GM12892 (cell line): ENCODE measurements around the gene ADSS2.

ENCODE experiments used
- DNase-seq: peaks from one replicate; pipeline ENCODE4 v3.0.0; 2011; ENCODE audit not compliant: insufficient read length
- FAIRE-seq: peaks from 2 replicates; lab custom pipeline; 2011; peaks lifted over from hg19 to GRCh38; lab: Jason Lieb, UNC
- POLR2A ChIP-seq: IDR thresholded peaks from 2 replicates; pipeline ENCODE4 v1.6.1; 2011; ENCODE audit warnings: low read depth, low read length, control low read depth
- POLR2AphosphoS5 ChIP-seq: IDR thresholded peaks from 2 replicates; pipeline ENCODE4 v1.6.1; 2011; ENCODE audit warnings: low read depth, low read length, control low read depth
- TAF1 ChIP-seq: IDR thresholded peaks from 2 replicates; pipeline ENCODE4 v1.6.1; 2011; ENCODE audit warnings: low read depth, mild to moderate bottlenecking, control low read depth, low read length, borderline replicate concordance

Gene ADSS2

GRCh38 chr1:244439391-244440032, 12.2 kb downstream of the ADSS2 start:
- DNase-seq (no peak), FAIRE-seq (no peak)
- peak; percentile 55; the same call in 1 of the 2 replicates for TF ChIP-seq POLR2AphosphoS5
- no peak for TF ChIP-seq TAF1
- TF ChIP-seq POLR2A: peak; percentile 38; the same call in 1 of the 2 replicates

- TF ChIP-seq POLR2AphosphoS5 (no peak), TAF1 (no peak), POLR2A (no peak)
- no peak for FAIRE-seq
- DNase-seq: no peak
These were observed 14.6 kb downstream of the ADSS2 start for GRCh38 chr1:244437086-244437468.

DNA sequence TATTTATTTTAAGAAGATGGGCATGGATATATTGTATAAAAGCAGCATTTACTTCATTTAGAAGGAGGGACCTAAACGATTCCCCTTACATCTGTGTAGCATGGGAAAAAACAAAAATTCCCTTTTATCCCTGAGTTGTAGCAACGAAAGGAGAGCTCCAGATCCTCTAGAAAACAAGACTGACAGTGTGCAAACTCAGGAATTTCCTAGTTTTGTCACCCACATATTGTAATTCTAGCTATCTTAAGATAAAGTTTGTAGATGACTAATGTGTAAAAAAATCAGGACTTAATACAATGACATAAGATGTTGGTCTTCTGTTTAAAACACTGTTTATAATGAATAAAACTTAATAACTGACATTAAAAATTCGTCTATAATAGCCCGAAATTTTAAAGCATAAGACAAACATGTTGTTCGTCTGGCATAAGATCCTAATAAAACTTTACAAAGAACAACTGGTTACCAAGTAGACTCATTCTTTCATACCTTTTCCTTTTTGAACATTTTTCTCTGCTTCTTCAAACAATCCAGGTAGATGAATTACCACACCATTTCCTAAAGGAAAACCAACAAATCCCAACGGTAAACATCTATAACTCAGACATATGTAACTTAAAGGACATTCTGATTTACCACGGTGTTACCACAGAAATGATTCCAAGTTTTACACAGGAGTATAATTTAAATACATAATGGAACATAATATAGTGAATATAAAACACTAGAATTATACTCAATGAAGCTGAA, 15.2 kb downstream of the ADSS2 start:
- TF ChIP-seq POLR2AphosphoS5 (no peak), POLR2A (no peak), TAF1 (no peak)
- DNase-seq (no peak), FAIRE-seq (peak; percentile 66)

DNA sequence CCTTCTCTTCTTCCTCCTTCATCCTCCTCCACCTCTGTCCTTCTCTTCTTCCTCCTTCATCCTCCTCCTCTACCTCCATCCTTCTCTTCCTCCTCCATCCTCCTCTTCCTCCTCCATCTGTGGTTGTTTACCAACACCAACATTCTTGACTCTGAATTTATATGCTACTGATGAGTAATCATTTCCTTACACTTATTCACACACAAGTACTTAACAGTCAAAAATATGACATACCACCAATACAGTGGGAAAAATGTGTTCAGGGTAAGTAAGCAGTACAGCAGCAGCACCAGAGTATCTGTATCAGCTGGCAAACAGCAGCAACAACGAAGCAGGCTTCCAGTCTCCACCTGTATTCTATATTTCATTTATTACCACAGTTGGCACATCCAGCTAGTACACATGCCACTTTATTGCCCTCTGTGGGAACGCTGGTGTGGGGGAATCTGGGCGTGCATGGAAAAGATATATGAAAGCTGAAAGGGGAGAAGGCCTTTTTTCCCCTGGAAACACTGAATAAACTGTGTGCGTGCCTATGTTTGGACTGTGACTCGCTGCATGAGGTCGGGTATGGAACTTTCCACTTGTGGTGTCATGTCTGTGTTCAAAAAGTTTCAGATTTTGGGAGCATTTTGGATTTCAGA, 16.0 kb downstream of the ADSS2 start:
- no peak for FAIRE-seq
- TF ChIP-seq POLR2A: no peak
- no peak for TF ChIP-seq POLR2AphosphoS5
- TF ChIP-seq TAF1: no peak
- DNase-seq: no peak

- no peak for FAIRE-seq
These were observed 20.5 kb downstream of the ADSS2 start for GRCh38 chr1:244431166-244431565.

GRCh38 chr1:244429818-244430217, 21.9 kb downstream of the ADSS2 start:
- DNase-seq (no peak), FAIRE-seq (no peak)
- TF ChIP-seq TAF1 (no peak), POLR2AphosphoS5 (no peak), POLR2A (no peak)

More at GRCh38 chr1:244431166-244431565, 20.5 kb downstream of the ADSS2 start:
- DNase-seq: no peak
- TF ChIP-seq POLR2A: no peak
- no peak for TF ChIP-seq TAF1
- no peak for TF ChIP-seq POLR2AphosphoS5

GRCh38 chr1:244427647-244428046, 24.1 kb downstream of the ADSS2 start:
- DNase-seq (no peak), FAIRE-seq (no peak)
- TF ChIP-seq TAF1: no peak

- no peak for DNase-seq
- no peak for FAIRE-seq
- TF ChIP-seq TAF1: no peak
- TF ChIP-seq POLR2A: no peak
- TF ChIP-seq POLR2AphosphoS5: no peak
These were observed 26.9 kb downstream of the ADSS2 start for GRCh38 chr1:244424649-244425334.

- no peak for TF ChIP-seq POLR2A
- no peak for TF ChIP-seq TAF1
- TF ChIP-seq POLR2AphosphoS5: no peak
- no peak for FAIRE-seq
These were observed 29.5 kb downstream of the ADSS2 start for GRCh38 chr1:244422174-244422573.

GRCh38 chr1:244419024-244419423, 32.7 kb downstream of the ADSS2 start:
- FAIRE-seq (no peak), DNase-seq (no peak)
- TF ChIP-seq POLR2A (no peak), POLR2AphosphoS5 (no peak), TAF1 (no peak)

More at GRCh38 chr1:244422174-244422573, 29.5 kb downstream of the ADSS2 start:
- DNase-seq: no peak

- FAIRE-seq (no peak), DNase-seq (no peak)
- TF ChIP-seq TAF1 (no peak), POLR2AphosphoS5 (no peak), POLR2A (no peak)
These were observed 37.2 kb downstream of the ADSS2 start for GRCh38 chr1:244414543-244414942.
